Panc1 (cell line): ENCODE measurements around the gene GEMIN4. TPM values are rescaled to one million over a fixed set of nuclear protein-coding genes. Genes with fewer than 3 reads are reported as not detected.
"Not testable (repeated sequence)": the region's sequence is repeated elsewhere in the genome, so short reads cannot be mapped to it uniquely, and the experiment has no call there.

Experiments
- ATAC-seq: fragments of 200-7000 bp; cut with Tn5 transposase; 2 replicates; pipeline ENCODE4 v1.9.1; 2020; ENCODE audit warnings: mild to moderate bottlenecking, moderate library complexity
- BruUV-seq: library from RNA; stranded (reverse); fragments of 400-500 nt; replicated peaks from 2 replicates; lab custom pipeline; 2021; lab: Mats Ljungman, UMichigan
- CTCF ChIA-PET: fragments of 300-600 bp; sonication (Branson Sonifier 250); formaldehyde crosslinking; loops from one replicate; lab custom pipeline; 2022; ENCODE audit warnings: antibody characterized with exemption; lab: Charles Lee
- POLR2A ChIA-PET: fragments of 300-600 bp; sonication (Branson Sonifier 250); formaldehyde crosslinking; loops from one replicate; lab custom pipeline; 2022; ENCODE audit warnings: antibody characterized with exemption; lab: Charles Lee
- DNase-seq: peaks from one replicate; pipeline ENCODE4 v3.0.0-alpha.2; 2010; ENCODE audit warnings: low read depth, low spot score
- H3K27ac ChIP-seq: 2 replicates; pipeline ENCODE4 v1.5.1; 2011; ENCODE audit warnings: mild to moderate bottlenecking, low read length, inconsistent platforms
- H3K27me3 ChIP-seq: fragments of 200-500 bp; sonication (Bioruptor generic); 2 replicates; pipeline ENCODE4 v1.6.0; 2014; ENCODE audit warnings: low read length, inconsistent platforms; ENCODE audit not compliant: control insufficient read depth, insufficient read depth
- H3K36me3 ChIP-seq: fragments of 200-500 bp; sonication (Bioruptor generic); 2 replicates; pipeline ENCODE4 v1.5.1; 2014; ENCODE audit warnings: inconsistent platforms, mild to moderate bottlenecking, low read length, moderate library complexity; ENCODE audit not compliant: control insufficient read depth, insufficient read depth
- H3K4me1 ChIP-seq: 2 replicates; pipeline ENCODE4 v1.5.1; 2011; ENCODE audit warnings: inconsistent platforms, mild to moderate bottlenecking, low read length, moderate library complexity; ENCODE audit not compliant: control insufficient read depth, insufficient read depth
- H3K4me3 ChIP-seq, 2 experiments: 2 replicates each; pipeline ENCODE4 v1.5.1; 2011 to 2012; ENCODE audit warnings: low read depth in 2 of 2, low read length in 2 of 2, mild to moderate bottlenecking in 2 of 2, inconsistent platforms in 1 of 2, moderate library complexity in 1 of 2
- H3K9me3 ChIP-seq: fragments of 200-500 bp; sonication (Bioruptor generic); 2 replicates; pipeline ENCODE4 v1.5.1; 2014; ENCODE audit warnings: low read depth, mild to moderate bottlenecking, inconsistent platforms, low read length, moderate library complexity; ENCODE audit not compliant: control insufficient read depth, insufficient read depth
- POLR2AphosphoS5 ChIP-seq: IDR thresholded peaks from 2 replicates; pipeline ENCODE4 v1.6.1; 2012; ENCODE audit warnings: mild to moderate bottlenecking, low read depth, low read length, moderate library complexity
- SIN3A ChIP-seq: IDR thresholded peaks from 2 replicates; pipeline ENCODE4 v1.6.1; 2012; ENCODE audit warnings: low read depth, mild to moderate bottlenecking, low read length, moderate library complexity, borderline replicate concordance; ENCODE audit not compliant: insufficient read depth
- TCF7L2 ChIP-seq: IDR thresholded peaks from 2 replicates; pipeline ENCODE4 v1.6.1; 2011; ENCODE audit warnings: mild to moderate bottlenecking, low read depth, low read length, inconsistent platforms
- in situ Hi-C: cut with HindIII; loops from 2 replicates; pipeline ENCODE4 v1.10.0; 2016; ENCODE audit warnings: low sequenced_read_pairs, low pct_unique_long_range_greater_than_20kb
- intact Hi-C: fragments of 100-400 bp; cut with micrococcal nuclease; formaldehyde crosslinking; loops from one replicate; pipeline ENCODE4 v1.10.0; 2022; ENCODE audit not compliant: unreplicated experiment
- total RNA-seq: library from RNA; stranded (reverse); gene quantifications from one replicate; pipeline ENCODE4 v1.2.1, GENCODE V29; 2021; ENCODE audit not compliant: unreplicated experiment
- TF ChIP-seq, protein P1 (sequence below), 2 experiments: IDR thresholded peaks; 2 replicates each; pipeline ENCODE4 v1.6.1; 2011 to 2012; ENCODE audit warnings: low read depth in 2 of 2, control low read depth in 1 of 2, low read length in 1 of 2, mild to moderate bottlenecking in 1 of 2, moderate library complexity in 1 of 2; ENCODE audit not compliant: insufficient read depth in 1 of 2
- TF ChIP-seq, protein P2 (sequence below): fragments of 450-650 bp; IDR thresholded peaks from 2 replicates; pipeline ENCODE4 v1.5.1; 2017; ENCODE audit warnings: mild to moderate bottlenecking

The GEMIN4 gene
- total RNA-seq, 1 experiment from 2014 or later, result 34.9 TPM

DNA sequence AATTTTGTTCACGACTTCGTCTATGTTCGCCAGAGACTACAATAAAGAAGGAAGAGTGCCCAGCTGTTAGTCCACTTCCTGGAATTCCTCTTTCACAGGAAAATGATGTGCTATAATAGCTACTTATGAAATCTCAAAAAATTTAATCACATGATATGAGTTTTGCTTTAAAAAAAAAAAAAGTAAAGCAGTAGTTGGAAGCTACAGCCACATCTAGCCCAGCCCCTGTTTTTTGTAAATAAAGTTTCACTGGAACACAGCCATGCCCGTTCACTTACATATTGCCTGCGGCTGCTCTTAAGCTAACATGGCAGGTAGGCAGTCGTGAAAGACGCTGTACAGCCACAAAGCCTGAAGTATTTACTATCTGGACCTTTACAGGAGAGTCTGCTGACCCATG is 52.7 kb downstream of the GEMIN4 start:
- Histone ChIP-seq H3K27ac (no peak overlapping the region), H3K9me3 (no peaks in the 10 kb centered on the region), H3K4me3 (no peak overlapping the region), H3K4me1 (peaks cover 7% of the 10 kb centered on the region; the same call in 1 of the 2 replicates), H3K27me3 (no peaks in the 10 kb centered on the region), H3K36me3 (peaks cover 5% of the 10 kb centered on the region; the same call in 1 of the 2 replicates)
- ChIA-PET POLR2A (no interaction called here), CTCF (interaction anchor here (1.0 kb wide), 1 partner anchor 239 kb away, joined by 5 read pairs; no protein-coding TSS in a partner anchor)
- in situ Hi-C loops, result loop anchor here (10.0 kb wide), 1 partner anchor 135 kb away; no protein-coding TSS in a partner anchor
- TF ChIP-seq POLR2AphosphoS5, result no peak
- TF ChIP-seq, protein P1, sequence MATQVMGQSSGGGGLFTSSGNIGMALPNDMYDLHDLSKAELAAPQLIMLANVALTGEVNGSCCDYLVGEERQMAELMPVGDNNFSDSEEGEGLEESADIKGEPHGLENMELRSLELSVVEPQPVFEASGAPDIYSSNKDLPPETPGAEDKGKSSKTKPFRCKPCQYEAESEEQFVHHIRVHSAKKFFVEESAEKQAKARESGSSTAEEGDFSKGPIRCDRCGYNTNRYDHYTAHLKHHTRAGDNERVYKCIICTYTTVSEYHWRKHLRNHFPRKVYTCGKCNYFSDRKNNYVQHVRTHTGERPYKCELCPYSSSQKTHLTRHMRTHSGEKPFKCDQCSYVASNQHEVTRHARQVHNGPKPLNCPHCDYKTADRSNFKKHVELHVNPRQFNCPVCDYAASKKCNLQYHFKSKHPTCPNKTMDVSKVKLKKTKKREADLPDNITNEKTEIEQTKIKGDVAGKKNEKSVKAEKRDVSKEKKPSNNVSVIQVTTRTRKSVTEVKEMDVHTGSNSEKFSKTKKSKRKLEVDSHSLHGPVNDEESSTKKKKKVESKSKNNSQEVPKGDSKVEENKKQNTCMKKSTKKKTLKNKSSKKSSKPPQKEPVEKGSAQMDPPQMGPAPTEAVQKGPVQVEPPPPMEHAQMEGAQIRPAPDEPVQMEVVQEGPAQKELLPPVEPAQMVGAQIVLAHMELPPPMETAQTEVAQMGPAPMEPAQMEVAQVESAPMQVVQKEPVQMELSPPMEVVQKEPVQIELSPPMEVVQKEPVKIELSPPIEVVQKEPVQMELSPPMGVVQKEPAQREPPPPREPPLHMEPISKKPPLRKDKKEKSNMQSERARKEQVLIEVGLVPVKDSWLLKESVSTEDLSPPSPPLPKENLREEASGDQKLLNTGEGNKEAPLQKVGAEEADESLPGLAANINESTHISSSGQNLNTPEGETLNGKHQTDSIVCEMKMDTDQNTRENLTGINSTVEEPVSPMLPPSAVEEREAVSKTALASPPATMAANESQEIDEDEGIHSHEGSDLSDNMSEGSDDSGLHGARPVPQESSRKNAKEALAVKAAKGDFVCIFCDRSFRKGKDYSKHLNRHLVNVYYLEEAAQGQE (IDR thresholded peaks at IDR 0.05; ENCODE audit: insufficient read depth in 1 of 2, low read depth in 2 of 2, low read length in 1 of 2), result no peak
- intact Hi-C loops, result no loop called here
- DNase-seq (no peak), ATAC-seq (no peak)
- BruUV-seq, result no TSS peak

GRCh38 chr17:698096-698495 is 54.0 kb downstream of the GEMIN4 start:
- H3K36me3 ChIP-seq, POLR2A ChIA-PET, H3K27ac ChIP-seq, DNase-seq, ATAC-seq, H3K27me3 ChIP-seq, CTCF ChIA-PET, intact Hi-C loops, H3K9me3 ChIP-seq, H3K4me3 ChIP-seq, BruUV-seq: not testable (repeated sequence)
- H3K4me1 ChIP-seq, result peaks cover 12% of the 10 kb centered on the region; the same call in 1 of the 2 replicates
- in situ Hi-C loops, result loop anchor here (10.0 kb wide), 1 partner anchor 133 kb away; no protein-coding TSS in a partner anchor

GRCh38 chr17:697682-698081 is 54.4 kb downstream of the GEMIN4 start:
- POLR2A ChIA-PET, result no interaction called here
- no TSS peak for BruUV-seq
- Histone ChIP-seq H3K27me3 (no peaks in the 10 kb centered on the region), H3K27ac (no peak overlapping the region), H3K4me3 (no peak overlapping the region), H3K36me3 (peaks cover 5% of the 10 kb centered on the region; the same call in 1 of the 2 replicates), H3K4me1 (peaks cover 12% of the 10 kb centered on the region; the same call in 1 of the 2 replicates), H3K9me3 (no peaks in the 10 kb centered on the region)
- TF ChIP-seq, protein P1 (IDR thresholded peaks at IDR 0.05; ENCODE audit: insufficient read depth in 1 of 2, low read depth in 2 of 2, low read length in 1 of 2), result no peak
- TF ChIP-seq POLR2AphosphoS5, result no peak
- no peak for TF ChIP-seq SIN3A
- no peak for TF ChIP-seq TCF7L2
- TF ChIP-seq, protein P2, sequence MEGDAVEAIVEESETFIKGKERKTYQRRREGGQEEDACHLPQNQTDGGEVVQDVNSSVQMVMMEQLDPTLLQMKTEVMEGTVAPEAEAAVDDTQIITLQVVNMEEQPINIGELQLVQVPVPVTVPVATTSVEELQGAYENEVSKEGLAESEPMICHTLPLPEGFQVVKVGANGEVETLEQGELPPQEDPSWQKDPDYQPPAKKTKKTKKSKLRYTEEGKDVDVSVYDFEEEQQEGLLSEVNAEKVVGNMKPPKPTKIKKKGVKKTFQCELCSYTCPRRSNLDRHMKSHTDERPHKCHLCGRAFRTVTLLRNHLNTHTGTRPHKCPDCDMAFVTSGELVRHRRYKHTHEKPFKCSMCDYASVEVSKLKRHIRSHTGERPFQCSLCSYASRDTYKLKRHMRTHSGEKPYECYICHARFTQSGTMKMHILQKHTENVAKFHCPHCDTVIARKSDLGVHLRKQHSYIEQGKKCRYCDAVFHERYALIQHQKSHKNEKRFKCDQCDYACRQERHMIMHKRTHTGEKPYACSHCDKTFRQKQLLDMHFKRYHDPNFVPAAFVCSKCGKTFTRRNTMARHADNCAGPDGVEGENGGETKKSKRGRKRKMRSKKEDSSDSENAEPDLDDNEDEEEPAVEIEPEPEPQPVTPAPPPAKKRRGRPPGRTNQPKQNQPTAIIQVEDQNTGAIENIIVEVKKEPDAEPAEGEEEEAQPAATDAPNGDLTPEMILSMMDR, result no peak
- intact Hi-C loops, result no loop called here
- CTCF ChIA-PET, result no interaction called here
- ATAC-seq (no peak), DNase-seq (no peak)
- in situ Hi-C loops, result loop anchor here (10.0 kb wide), 1 partner anchor 133 kb away; no protein-coding TSS in a partner anchor
